HepG2 (cell line): ENCODE results near the gene ATAD3C. TPM values are rescaled to one million over a fixed set of nuclear protein-coding genes. Genes with fewer than 3 reads are reported as not detected.
A peak's percentile ranks its signal among the peaks of the same experiment; 100 is the strongest.

Source experiments
- ATAC-seq: fragments of 200-7000 bp; cut with Tn5 transposase; 3 replicates; pipeline ENCODE4 v1.9.1; 2020; ENCODE audit warnings: mild to moderate bottlenecking, moderate library complexity
- BruUV-seq: library from RNA; stranded (reverse); fragments of 400-500 nt; replicated peaks from 2 replicates; lab custom pipeline; 2021; lab: Mats Ljungman, UMichigan
- CTCF ChIA-PET: fragments of 300-600 bp; formaldehyde crosslinking; extraction: SDS; loops from one replicate; lab custom pipeline; 2021; ENCODE audit warnings: low total read pairs, inconsistent platforms, low intra/inter-chr PET ratio; lab: Yijun Ruan, JAX
- POLR2A ChIA-PET: fragments of 350-600 bp; sonication (Branson Sonifier 250); formaldehyde crosslinking; loops from one replicate; lab custom pipeline; 2020; ENCODE audit warnings: antibody characterized with exemption, inconsistent platforms; lab: Yijun Ruan, JAX
- DNase-seq: peaks from one replicate; pipeline ENCODE4 v3.0.0-alpha.2; 2015; ENCODE audit warnings: low spot score
- FAIRE-seq: peaks from 3 replicates; lab custom pipeline; 2011; peaks lifted over from hg19 to GRCh38; lab: Jason Lieb, UNC
- H2AFZ ChIP-seq: one replicate; pipeline ENCODE4 v1.6.1; 2011; ENCODE audit warnings: low read length, inconsistent platforms
- H3K27ac ChIP-seq: fragments of 300-600 bp; 3 replicates; pipeline ENCODE4 v1.8.0; 2011; ENCODE audit warnings: mixed run types, mild to moderate bottlenecking, mixed read lengths, low read length, inconsistent platforms; ENCODE audit not compliant: insufficient read depth; ENCODE audit errors: extremely low read length
- H3K27me3 ChIP-seq, 2 experiments: fragments of 200-600 bp in 1 of 2; 2 replicates in 1 of 2; 3 replicates in 1 of 2; pipeline versions ENCODE4 v1.6.0 to v1.8.0; 2011; ENCODE audit warnings: low read length in 2 of 2, mild to moderate bottlenecking in 2 of 2, moderate library complexity in 2 of 2, inconsistent platforms in 1 of 2; ENCODE audit not compliant: insufficient read depth in 2 of 2, control insufficient read depth in 1 of 2
- H3K36me3 ChIP-seq, 2 experiments: fragments of 200-600 bp in 1 of 2; replicated peaks in 1 of 2; 2 replicates in 1 of 2; 3 replicates in 1 of 2; pipeline versions ENCODE4 v1.5.1 to v1.8.0; 2011; ENCODE audit warnings: low read length in 2 of 2, inconsistent platforms in 1 of 2; ENCODE audit not compliant: insufficient read depth in 2 of 2, control insufficient read depth in 1 of 2
- H3K4me1 ChIP-seq: 2 replicates; pipeline ENCODE4 v1.5.1; 2012; ENCODE audit warnings: low read length, inconsistent platforms; ENCODE audit not compliant: insufficient read depth
- H3K4me2 ChIP-seq: 2 replicates; pipeline ENCODE4 v1.6.0; 2011; ENCODE audit warnings: low read depth, low read length, inconsistent platforms
- H3K4me3 ChIP-seq, 3 experiments: fragments of 200-600 bp in 1 of 3; sonication (generic), shearing (Covaris generic) in 1 of 3; replicated peaks in 1 of 3; 2 replicates each; pipeline ENCODE4 v1.5.1; 2011 to 2016; ENCODE audit warnings: low read length in 3 of 3, inconsistent platforms in 2 of 3, low read depth in 2 of 3, mild to moderate bottlenecking in 2 of 3, control low read depth in 1 of 3, mixed read lengths in 1 of 3; ENCODE audit not compliant: insufficient read depth in 1 of 3
- H3K79me2 ChIP-seq: one replicate; pipeline ENCODE4 v1.6.1; 2011; ENCODE audit warnings: low read length, inconsistent platforms; ENCODE audit not compliant: insufficient read depth
- H3K9ac ChIP-seq: 2 replicates; pipeline ENCODE4 v1.6.0; 2011; ENCODE audit warnings: mild to moderate bottlenecking, low read depth, low read length, inconsistent platforms; ENCODE audit not compliant: insufficient read depth
- H3K9me3 ChIP-seq: 2 replicates; pipeline ENCODE4 v1.5.1; 2012; ENCODE audit warnings: mild to moderate bottlenecking, low read length
- H4K20me1 ChIP-seq: 2 replicates; pipeline ENCODE4 v1.6.0; 2011; ENCODE audit warnings: inconsistent platforms, mild to moderate bottlenecking, low read length, moderate library complexity; ENCODE audit not compliant: insufficient read depth
- CENPX ChIP-seq: sonication (generic); formaldehyde crosslinking; IDR thresholded peaks from 2 replicates; pipeline ENCODE4 v1.9.0; 2021; ENCODE audit warnings: mild to moderate bottlenecking, missing genetic modification reagents, moderate library complexity
- GFI1 ChIP-seq: sonication (generic); formaldehyde crosslinking; IDR thresholded peaks from 2 replicates; pipeline ENCODE4 v1.5.0; 2020; ENCODE audit warnings: missing genetic modification reagents, mild to moderate bottlenecking, borderline replicate concordance
- MAFK ChIP-seq, 2 experiments: IDR thresholded peaks in 1 of 2; conservative IDR thresholded peaks in 1 of 2; 2 replicates each; pipeline ENCODE4 v1.6.1; 2011; ENCODE audit warnings: improper control_type of control experiment in 2 of 2, low read length in 2 of 2
- MED13 ChIP-seq: sonication (generic); formaldehyde crosslinking; IDR thresholded peaks from 2 replicates; pipeline ENCODE4 v1.5.0; 2020; ENCODE audit warnings: missing genetic modification reagents
- SALL2 ChIP-seq: sonication (generic); formaldehyde crosslinking; IDR thresholded peaks from 2 replicates; pipeline ENCODE4 v1.8.1; 2023; ENCODE audit warnings: mild to moderate bottlenecking, missing genetic modification reagents, inconsistent platforms
- SAP130 ChIP-seq: IDR thresholded peaks from 2 replicates; pipeline ENCODE4 v1.6.1; 2016; ENCODE audit warnings: low read depth
- TOE1 ChIP-seq: sonication (generic); formaldehyde crosslinking; IDR thresholded peaks from 2 replicates; pipeline ENCODE4 v1.4.0; 2020; ENCODE audit warnings: mild to moderate bottlenecking, missing genetic modification reagents
- YY1 ChIP-seq: IDR thresholded peaks from 2 replicates; pipeline ENCODE4 v1.6.1; 2011; ENCODE audit warnings: low read length, low read depth, moderate library complexity, mild to moderate bottlenecking; ENCODE audit not compliant: insufficient read depth, insufficient replicate concordance
- ZNF17 ChIP-seq: sonication (generic); formaldehyde crosslinking; IDR thresholded peaks from 2 replicates; pipeline ENCODE4 v1.5.0; 2020; ENCODE audit warnings: mild to moderate bottlenecking, missing genetic modification reagents
- ZNF263 ChIP-seq: sonication (generic); formaldehyde crosslinking; IDR thresholded peaks from 2 replicates; pipeline ENCODE4 v1.4.0; 2020; ENCODE audit warnings: missing genetic modification reagents
- ZNF3 ChIP-seq: IDR thresholded peaks from 2 replicates; pipeline ENCODE4 v1.7.0; 2017; ENCODE audit warnings: inconsistent platforms
- WGBS: methylation state at CpG from one replicate; pipeline ENCODE4 v1.1.6; 2017; ENCODE audit warnings: low lambda C conversion rate; 5-methylcytosine and 5-hydroxymethylcytosine counted together
- in situ Hi-C: cut with HindIII; loops from 2 replicates; pipeline ENCODE4 v1.10.0; 2017; ENCODE audit warnings: low pct_unique_long_range_greater_than_20kb; ENCODE audit not compliant: extremely low pct_ligation_motif_present
- intact Hi-C: fragments of 100-400 bp; cut with micrococcal nuclease; formaldehyde crosslinking; loops from one replicate; pipeline ENCODE4 v1.10.0; 2022; ENCODE audit not compliant: unreplicated experiment
- polyA plus RNA-seq, 8 experiments: library from polyadenylated mRNA; depleted of rRNA in 3 of 8; stranded (reverse) in 7 of 8; unstranded in 1 of 8; fragments of >200 nt; fragmentation: Illumina TruSeq in 4 of 8; extraction: Trizol in 4 of 8; gene quantifications; 2 replicates each; pipeline versions ENCODE4 v1.2.1 to v1.2.3, GENCODE V29; 2011 to 2016; ENCODE audit warnings: low read depth in 4 of 8, missing spikeins in 1 of 8, mixed read lengths in 1 of 8; ENCODE audit not compliant: insufficient read depth in 1 of 8
- total RNA-seq, 5 experiments: library from RNA; depleted of rRNA; stranded (reverse); fragments of >200 nt; fragmentation: Illumina TruSeq; extraction: Trizol; gene quantifications; 2 replicates each; pipeline ENCODE4 v1.2.3, GENCODE V29; 2016; ENCODE audit warnings: low read depth in 1 of 5
- TF ChIP-seq, protein P1 (sequence below): sonication (generic); formaldehyde crosslinking; IDR thresholded peaks from 2 replicates; pipeline ENCODE4 v1.8.1; 2023; ENCODE audit warnings: missing genetic modification reagents, mild to moderate bottlenecking, borderline replicate concordance
- TF ChIP-seq, protein P2 (sequence below): sonication (generic); formaldehyde crosslinking; IDR thresholded peaks from 2 replicates; pipeline ENCODE4 v1.8.1; 2022; ENCODE audit warnings: low read depth, mild to moderate bottlenecking, missing genetic modification reagents
- TF ChIP-seq, protein P3 (sequence below): sonication (generic); formaldehyde crosslinking; IDR thresholded peaks from 2 replicates; pipeline ENCODE4 v1.5.0; 2020; ENCODE audit warnings: mild to moderate bottlenecking, missing genetic modification reagents

Gene ATAD3C
- total and polyA plus RNA-seq, 2 of the 13 experiments (the other 11 are each of a cell fraction or from before 2014, with no cell fraction given): 2.4 to 3.2 TPM

DNA sequence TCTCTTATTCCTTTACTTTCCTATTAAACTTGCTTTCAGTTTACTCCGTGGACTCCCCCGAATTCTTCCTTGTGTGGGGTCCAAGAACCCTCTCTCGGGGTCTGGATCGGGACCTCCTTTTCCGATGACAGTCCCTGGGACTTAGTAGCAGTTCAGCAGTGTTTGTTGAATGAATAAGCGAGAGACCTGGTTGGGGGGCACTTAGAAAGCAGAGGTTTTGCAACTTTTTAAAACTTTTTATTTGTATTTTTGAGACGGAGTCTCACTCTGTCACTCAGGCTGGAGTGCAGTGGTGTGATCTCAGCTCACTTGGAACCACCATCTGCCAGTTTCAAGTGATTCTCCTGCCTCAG, 26.3 kb upstream of the ATAD3C start:
- intact Hi-C loops: no loop called here
- Histone ChIP-seq H3K4me3 (no peak overlapping the region), H3K4me2 (no peak overlapping the region), H3K79me2 (peaks cover 12% of the 10 kb centered on the region), H3K4me1 (peaks cover 53% of the 10 kb centered on the region), H4K20me1 (no peaks in the 10 kb centered on the region), H3K27ac (no peak overlapping the region), H2AFZ (no peak overlapping the region), H3K36me3 (no peaks in the 10 kb centered on the region), H3K9ac (no peak overlapping the region), H3K27me3 (no peaks in the 10 kb centered on the region; a peak in 1 of 5 replicates), H3K9me3 (no peaks in the 10 kb centered on the region)
- FAIRE-seq: no peak
- POLR2A ChIA-PET: interaction anchor here (1.1 to 1.9 kb wide), 6 partner anchors 8 to 21 kb away, joined by 3 to 11 read pairs (median 4); no protein-coding TSS in a partner anchor
- no peak for ATAC-seq
- in situ Hi-C loops: no loop called here
- no peak for DNase-seq
- BruUV-seq: no TSS peak
- CTCF ChIA-PET: no interaction called here
- 96% methylated on average over 7 of the region's 7 CpGs for WGBS
- no peak for TF ChIP-seq ZNF17 (CRISPR knock-in tag)
- peak; percentile 60; the same call in 1 of the 2 replicates for TF ChIP-seq ZNF3 (CRISPR knock-in tag)

DNA sequence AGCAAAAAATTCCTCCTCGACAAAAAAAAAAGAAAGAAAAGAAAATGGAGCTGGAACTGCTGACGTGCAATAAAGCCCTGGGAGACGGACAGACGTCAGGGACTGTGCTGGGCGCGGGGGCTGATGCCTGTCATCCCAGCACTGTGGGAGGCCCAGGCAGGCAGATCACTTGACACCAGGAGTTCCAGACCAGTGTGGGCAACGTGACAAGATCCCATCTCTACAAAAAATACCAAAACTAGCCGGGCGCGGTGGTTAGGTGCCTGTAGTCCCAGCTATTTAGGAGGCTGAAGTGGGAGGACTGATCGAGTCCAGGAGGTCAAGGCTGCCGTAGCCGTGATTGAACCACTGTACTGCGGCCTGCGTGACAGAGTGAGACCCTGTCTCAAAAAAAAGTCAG, 24.8 kb upstream of the ATAD3C start:
- Histone ChIP-seq H3K4me2 (no peak overlapping the region), H3K79me2 (peaks cover 4% of the 10 kb centered on the region), H2AFZ (no peak overlapping the region), H3K4me1 (peaks cover 50% of the 10 kb centered on the region), H3K27me3 (no peaks in the 10 kb centered on the region; a peak in 1 of 5 replicates), H3K27ac (no peak overlapping the region), H3K9ac (no peak overlapping the region), H3K4me3 (no peak overlapping the region), H3K9me3 (no peaks in the 10 kb centered on the region), H3K36me3 (no peaks in the 10 kb centered on the region), H4K20me1 (no peaks in the 10 kb centered on the region)
- FAIRE-seq (no peak), DNase-seq (no peak), ATAC-seq (no peak)
- WGBS: 60% methylated on average over 15 of the region's 15 CpGs
- ChIA-PET CTCF (no interaction called here), POLR2A (interaction anchor here (1.4 to 3.1 kb wide), 5 partner anchors 9 to 22 kb away, joined by 3 to 21 read pairs (median 7); partner anchors contain the start of gene MRPL20)
- intact Hi-C loops: no loop called here
- in situ Hi-C loops: no loop called here
- TF ChIP-seq YY1: no peak
- TF ChIP-seq CENPX (CRISPR knock-in tag): no peak
- TF ChIP-seq, protein P1, sequence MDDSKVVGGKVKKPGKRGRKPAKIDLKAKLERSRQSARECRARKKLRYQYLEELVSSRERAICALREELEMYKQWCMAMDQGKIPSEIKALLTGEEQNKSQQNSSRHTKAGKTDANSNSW (CRISPR knock-in tag): no peak
- TF ChIP-seq MAFK (conservative IDR thresholded peaks at IDR 0.05 in 1 of 2, IDR thresholded peaks at IDR 0.05 in 1 of 2; ENCODE audit: low read length in 2 of 2): peak in 1 of 2 experiments; percentile 8; a peak in 1 of 4 replicates
- peak; percentile 87 for TF ChIP-seq ZNF263 (CRISPR knock-in tag)
- 0 out of 2 replicates have a peak, but pooled peaks have one; percentile 4 for TF ChIP-seq SALL2 (CRISPR knock-in tag)
- TF ChIP-seq, protein P2, sequence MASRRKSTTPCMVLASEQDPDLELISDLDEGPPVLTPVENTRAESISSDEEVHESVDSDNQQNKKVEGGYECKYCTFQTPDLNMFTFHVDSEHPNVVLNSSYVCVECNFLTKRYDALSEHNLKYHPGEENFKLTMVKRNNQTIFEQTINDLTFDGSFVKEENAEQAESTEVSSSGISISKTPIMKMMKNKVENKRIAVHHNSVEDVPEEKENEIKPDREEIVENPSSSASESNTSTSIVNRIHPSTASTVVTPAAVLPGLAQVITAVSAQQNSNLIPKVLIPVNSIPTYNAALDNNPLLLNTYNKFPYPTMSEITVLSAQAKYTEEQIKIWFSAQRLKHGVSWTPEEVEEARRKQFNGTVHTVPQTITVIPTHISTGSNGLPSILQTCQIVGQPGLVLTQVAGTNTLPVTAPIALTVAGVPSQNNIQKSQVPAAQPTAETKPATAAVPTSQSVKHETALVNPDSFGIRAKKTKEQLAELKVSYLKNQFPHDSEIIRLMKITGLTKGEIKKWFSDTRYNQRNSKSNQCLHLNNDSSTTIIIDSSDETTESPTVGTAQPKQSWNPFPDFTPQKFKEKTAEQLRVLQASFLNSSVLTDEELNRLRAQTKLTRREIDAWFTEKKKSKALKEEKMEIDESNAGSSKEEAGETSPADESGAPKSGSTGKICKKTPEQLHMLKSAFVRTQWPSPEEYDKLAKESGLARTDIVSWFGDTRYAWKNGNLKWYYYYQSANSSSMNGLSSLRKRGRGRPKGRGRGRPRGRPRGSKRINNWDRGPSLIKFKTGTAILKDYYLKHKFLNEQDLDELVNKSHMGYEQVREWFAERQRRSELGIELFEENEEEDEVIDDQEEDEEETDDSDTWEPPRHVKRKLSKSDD: no peak
- no peak for TF ChIP-seq MED13 (CRISPR knock-in tag)
- no peak for TF ChIP-seq SAP130 (CRISPR knock-in tag)
- TF ChIP-seq, protein P3, sequence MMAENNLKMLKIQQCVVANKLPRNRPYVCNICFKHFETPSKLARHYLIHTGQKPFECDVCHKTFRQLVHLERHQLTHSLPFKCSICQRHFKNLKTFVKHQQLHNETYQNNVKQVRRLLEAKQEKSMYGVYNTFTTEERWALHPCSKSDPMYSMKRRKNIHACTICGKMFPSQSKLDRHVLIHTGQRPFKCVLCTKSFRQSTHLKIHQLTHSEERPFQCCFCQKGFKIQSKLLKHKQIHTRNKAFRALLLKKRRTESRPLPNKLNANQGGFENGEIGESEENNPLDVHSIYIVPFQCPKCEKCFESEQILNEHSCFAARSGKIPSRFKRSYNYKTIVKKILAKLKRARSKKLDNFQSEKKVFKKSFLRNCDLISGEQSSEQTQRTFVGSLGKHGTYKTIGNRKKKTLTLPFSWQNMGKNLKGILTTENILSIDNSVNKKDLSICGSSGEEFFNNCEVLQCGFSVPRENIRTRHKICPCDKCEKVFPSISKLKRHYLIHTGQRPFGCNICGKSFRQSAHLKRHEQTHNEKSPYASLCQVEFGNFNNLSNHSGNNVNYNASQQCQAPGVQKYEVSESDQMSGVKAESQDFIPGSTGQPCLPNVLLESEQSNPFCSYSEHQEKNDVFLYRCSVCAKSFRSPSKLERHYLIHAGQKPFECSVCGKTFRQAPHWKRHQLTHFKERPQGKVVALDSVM (CRISPR knock-in tag): peak; percentile 89
- TF ChIP-seq TOE1: no peak
- TF ChIP-seq GFI1 (CRISPR knock-in tag): peak; percentile 60; the same call in 1 of the 2 replicates
- TF ChIP-seq ZNF3 (CRISPR knock-in tag): no peak
- BruUV-seq: no TSS peak
